DOHH2 (cell line): ENCODE measurements around the gene XIST.

Experiments used
- EZH2phosphoT487 ChIP-seq: fragments of 200-600 bp; sonication (generic); IDR thresholded peaks from 2 replicates; pipeline ENCODE4 v1.6.1; 2017; ENCODE audit warnings: borderline replicate concordance, mild to moderate bottlenecking, antibody characterized with exemption, low read length, moderate library complexity, mixed read lengths
- TF ChIP-seq, protein P1 (sequence below): fragments of 200-600 bp; sonication (generic); IDR thresholded peaks from one replicate; pipeline ENCODE4 v1.5.1; 2014; ENCODE audit warnings: antibody characterized with exemption, mild to moderate bottlenecking, low read depth, low read length; ENCODE audit not compliant: poor library complexity, severe bottlenecking

DNA sequence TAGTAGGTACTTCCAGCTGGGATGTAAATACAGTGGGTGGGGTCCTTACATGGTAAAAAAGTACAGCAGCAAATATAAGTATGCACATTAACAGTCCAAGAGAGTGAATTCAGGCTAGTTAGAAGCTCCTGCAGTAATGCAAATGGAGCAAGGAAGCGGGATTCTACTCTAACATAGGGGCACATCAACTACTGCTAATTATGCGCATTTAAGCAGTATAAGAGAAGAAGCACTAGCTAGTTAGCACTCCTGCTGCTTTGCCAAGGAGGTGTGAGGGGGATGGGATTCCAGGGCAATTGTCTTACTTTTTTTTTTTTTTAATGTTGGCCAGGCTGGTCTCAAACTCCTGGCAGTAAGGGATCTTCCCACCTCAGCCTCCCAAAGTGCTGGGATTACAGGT lies 5.4 kb downstream of the XIST start:
- TF ChIP-seq, protein P1, sequence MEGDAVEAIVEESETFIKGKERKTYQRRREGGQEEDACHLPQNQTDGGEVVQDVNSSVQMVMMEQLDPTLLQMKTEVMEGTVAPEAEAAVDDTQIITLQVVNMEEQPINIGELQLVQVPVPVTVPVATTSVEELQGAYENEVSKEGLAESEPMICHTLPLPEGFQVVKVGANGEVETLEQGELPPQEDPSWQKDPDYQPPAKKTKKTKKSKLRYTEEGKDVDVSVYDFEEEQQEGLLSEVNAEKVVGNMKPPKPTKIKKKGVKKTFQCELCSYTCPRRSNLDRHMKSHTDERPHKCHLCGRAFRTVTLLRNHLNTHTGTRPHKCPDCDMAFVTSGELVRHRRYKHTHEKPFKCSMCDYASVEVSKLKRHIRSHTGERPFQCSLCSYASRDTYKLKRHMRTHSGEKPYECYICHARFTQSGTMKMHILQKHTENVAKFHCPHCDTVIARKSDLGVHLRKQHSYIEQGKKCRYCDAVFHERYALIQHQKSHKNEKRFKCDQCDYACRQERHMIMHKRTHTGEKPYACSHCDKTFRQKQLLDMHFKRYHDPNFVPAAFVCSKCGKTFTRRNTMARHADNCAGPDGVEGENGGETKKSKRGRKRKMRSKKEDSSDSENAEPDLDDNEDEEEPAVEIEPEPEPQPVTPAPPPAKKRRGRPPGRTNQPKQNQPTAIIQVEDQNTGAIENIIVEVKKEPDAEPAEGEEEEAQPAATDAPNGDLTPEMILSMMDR = no peak
- TF ChIP-seq EZH2phosphoT487 = no peak
